ENCODE results near the gene BAIAP2. TPM values are rescaled to one million over a fixed set of nuclear protein-coding genes. Genes with fewer than 3 reads are reported as not detected.

BAIAP2 gene
- total RNA-seq, 2 donors from 2014 or later, result 8.0 to 11.5 TPM

DNA sequence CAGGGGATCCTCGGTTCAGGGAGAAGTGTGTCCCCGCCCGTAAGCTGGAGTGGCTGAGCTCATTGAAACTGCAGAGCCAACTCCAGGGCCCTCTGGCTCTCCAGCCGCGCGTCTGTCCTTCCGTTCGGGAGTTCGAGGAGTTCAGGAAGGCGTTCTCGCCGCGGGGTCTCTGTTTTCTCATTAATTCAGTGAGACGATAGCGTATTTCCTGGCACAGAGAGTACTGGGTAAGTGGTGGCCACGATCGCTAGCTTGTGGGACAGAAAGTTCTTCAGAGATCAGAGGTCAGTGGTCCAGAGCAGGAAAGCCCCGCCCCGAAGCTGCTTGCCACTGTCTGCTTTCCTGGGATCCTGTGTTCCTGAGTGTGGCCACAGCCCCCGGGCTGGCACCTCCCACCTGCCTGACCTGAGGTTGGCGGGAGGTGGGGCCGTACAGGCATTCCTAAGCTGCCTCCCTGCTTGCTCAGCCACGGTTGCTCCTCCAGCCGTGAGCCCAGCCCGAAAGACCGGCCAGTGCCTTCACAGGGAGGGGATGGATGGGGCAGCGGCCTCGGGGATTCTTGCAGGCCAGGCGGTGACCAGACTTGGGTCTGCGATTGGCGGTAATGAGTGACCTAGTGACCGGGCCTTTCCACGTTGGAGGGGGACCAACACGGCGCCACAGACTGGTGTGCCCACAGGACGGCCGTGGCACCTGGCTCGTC, 8.9 kb downstream of the BAIAP2 start:
- TF ChIP-seq, protein P1, sequence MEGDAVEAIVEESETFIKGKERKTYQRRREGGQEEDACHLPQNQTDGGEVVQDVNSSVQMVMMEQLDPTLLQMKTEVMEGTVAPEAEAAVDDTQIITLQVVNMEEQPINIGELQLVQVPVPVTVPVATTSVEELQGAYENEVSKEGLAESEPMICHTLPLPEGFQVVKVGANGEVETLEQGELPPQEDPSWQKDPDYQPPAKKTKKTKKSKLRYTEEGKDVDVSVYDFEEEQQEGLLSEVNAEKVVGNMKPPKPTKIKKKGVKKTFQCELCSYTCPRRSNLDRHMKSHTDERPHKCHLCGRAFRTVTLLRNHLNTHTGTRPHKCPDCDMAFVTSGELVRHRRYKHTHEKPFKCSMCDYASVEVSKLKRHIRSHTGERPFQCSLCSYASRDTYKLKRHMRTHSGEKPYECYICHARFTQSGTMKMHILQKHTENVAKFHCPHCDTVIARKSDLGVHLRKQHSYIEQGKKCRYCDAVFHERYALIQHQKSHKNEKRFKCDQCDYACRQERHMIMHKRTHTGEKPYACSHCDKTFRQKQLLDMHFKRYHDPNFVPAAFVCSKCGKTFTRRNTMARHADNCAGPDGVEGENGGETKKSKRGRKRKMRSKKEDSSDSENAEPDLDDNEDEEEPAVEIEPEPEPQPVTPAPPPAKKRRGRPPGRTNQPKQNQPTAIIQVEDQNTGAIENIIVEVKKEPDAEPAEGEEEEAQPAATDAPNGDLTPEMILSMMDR (IDR thresholded peaks at IDR 0.05), result no peak
- peak in 1 of 3 donors; percentile 23 for TF ChIP-seq POLR2A (IDR thresholded peaks at IDR 0.05)
- WGBS, 2 donors, result 74 to 93% methylated on average over 17 to 38 of the region's 38 CpGs
- Histone ChIP-seq H3K4me1 (peaks cover 39% of the 10 kb centered on the region), H3K9me3 (no peaks in the 10 kb centered on the region), H3K4me3 (no peak overlapping the region), H3K27me3 (no peaks in the 10 kb centered on the region), H3K36me3 (replicated peaks in 1 of 2; ENCODE audit: insufficient read depth in 1 of 2, low read depth in 2 of 2) (no peaks in the 10 kb centered on the region), H3K27ac (peak overlapping the region in 2 of 4 donors; percentile 76 to 77)
- intact Hi-C loops (cut with DNase I), result no loop called here
- DNase-seq, result peak in 3 of 4 donors; percentile 33 to 50 (median 48)
- ATAC-seq, result peak; percentile 53

DNA sequence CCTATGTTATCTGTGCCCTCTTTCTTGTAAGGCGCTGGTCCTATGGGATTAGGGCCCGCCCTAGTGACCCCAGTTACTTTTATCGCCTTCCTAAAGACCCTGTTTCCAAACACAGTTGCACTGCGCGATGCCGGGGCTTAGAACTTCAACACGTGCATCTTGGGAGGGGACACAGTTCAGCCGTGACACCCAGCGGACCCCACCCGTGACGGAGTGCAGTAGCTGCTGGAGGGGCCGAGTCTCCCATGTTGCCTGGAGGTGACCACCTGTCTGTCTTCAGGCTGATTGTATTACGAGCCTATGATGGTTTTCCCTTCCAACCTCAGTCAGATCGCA, 9.4 kb downstream of the BAIAP2 start:
- Histone ChIP-seq H3K36me3 (replicated peaks in 1 of 2; ENCODE audit: insufficient read depth in 1 of 2, low read depth in 2 of 2) (no peaks in the 10 kb centered on the region), H3K27ac (peak overlapping the region in 2 of 4 donors; percentile 76 to 77), H3K4me3 (no peak overlapping the region), H3K4me1 (peaks cover 34% of the 10 kb centered on the region), H3K27me3 (no peaks in the 10 kb centered on the region), H3K9me3 (no peaks in the 10 kb centered on the region)
- DNase-seq (no peak), ATAC-seq (no peak)
- TF ChIP-seq, protein P1 (IDR thresholded peaks at IDR 0.05), result no peak
- no peak for TF ChIP-seq POLR2A (IDR thresholded peaks at IDR 0.05)
- intact Hi-C loops (cut with DNase I), result no loop called here
- 71 to 88% methylated on average over 8 to 14 of the region's 14 CpGs for WGBS, 2 donors

DNA sequence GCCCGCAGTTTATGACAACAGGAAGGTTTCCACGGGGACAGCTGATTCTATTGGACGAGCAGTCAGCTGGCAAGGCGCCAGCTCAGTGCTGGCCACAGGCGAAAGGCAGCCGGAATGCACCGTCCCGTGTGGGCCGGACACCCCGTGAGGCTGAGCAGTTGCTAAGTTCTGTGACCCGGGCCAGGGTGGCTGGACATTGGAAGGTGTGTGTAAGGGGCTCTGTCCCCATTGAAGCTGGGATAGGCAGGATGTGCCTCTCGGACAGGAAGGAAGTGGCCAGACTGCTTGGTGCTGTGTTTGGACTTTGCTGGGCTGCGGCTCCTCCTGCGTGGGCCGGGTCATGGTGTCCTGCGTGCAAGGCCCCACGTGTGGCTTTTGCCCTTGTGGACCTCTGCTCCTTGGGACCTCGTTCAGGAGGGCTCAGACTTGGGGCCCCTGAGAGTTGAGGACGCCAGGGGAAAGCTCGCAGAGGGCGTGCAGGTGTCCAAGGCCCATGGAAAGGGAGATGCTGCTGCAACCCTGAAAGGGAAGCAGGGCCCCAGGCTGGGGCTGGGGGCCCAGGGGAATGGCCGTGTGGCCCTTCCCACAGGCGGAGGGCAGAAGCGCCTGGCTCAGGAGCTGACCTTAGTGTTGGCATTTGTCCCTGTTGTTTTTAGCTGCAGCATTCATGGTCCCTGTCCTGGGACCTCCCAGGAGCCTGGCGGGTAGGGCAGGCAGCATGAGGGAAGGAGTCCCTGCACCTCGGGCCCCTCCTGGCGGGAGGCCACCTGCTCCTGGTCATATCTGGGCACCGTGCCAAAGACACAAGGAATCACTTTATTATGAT, 10.0 kb downstream of the BAIAP2 start:
- peak; percentile 57 for ATAC-seq
- intact Hi-C loops (cut with DNase I), result no loop called here
- Histone ChIP-seq H3K27me3 (no peaks in the 10 kb centered on the region), H3K4me3 (no peak overlapping the region), H3K9me3 (no peaks in the 10 kb centered on the region), H3K4me1 (peaks cover 36% of the 10 kb centered on the region), H3K27ac (peak overlapping the region in 2 of 4 donors; percentile 76 to 77), H3K36me3 (replicated peaks in 1 of 2; ENCODE audit: insufficient read depth in 1 of 2, low read depth in 2 of 2) (no peaks in the 10 kb centered on the region)
- no peak for TF ChIP-seq POLR2A (IDR thresholded peaks at IDR 0.05)
- WGBS, 2 donors, result 48 to 61% methylated on average over 5 to 28 of the region's 28 CpGs
- DNase-seq, result peak; percentile 58 to 77 (median 70)

DNA sequence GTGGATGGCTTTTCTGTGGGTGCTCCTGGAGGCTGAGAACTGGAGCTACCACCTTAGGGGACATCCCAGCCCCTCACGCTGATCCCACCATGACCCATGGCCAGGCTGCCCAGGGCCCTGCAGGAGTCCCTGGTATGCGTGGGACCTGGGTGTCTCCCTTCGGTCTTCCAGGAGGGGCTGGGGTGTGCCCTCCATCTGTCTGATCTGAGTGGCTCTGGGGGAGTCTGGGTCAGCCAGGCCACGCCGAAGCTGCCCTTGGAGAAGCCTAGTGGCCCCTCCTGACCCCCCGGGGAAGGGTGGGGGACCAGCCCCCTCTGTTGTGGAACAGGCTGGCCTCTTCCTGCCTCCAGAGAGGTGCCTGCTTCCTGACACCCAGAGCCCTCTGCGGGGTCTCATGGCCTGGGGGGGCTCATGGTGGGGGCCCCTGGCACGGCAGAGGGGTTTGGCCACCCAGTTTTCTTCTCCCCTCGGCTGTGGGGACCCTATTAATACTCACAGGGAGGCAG, 10.7 kb downstream of the BAIAP2 start:
- Histone ChIP-seq H3K4me3 (no peak overlapping the region), H3K27me3 (no peaks in the 10 kb centered on the region), H3K27ac (peak overlapping the region in 2 of 4 donors; percentile 76 to 77), H3K9me3 (no peaks in the 10 kb centered on the region), H3K36me3 (replicated peaks in 1 of 2; ENCODE audit: insufficient read depth in 1 of 2, low read depth in 2 of 2) (no peaks in the 10 kb centered on the region), H3K4me1 (peaks cover 36% of the 10 kb centered on the region)
- ATAC-seq (no peak), DNase-seq (no peak)
- WGBS, 2 donors, result 67 to 90% methylated on average over 3 to 5 of the region's 9 CpGs
- no peak for TF ChIP-seq POLR2A (IDR thresholded peaks at IDR 0.05)
- TF ChIP-seq, protein P1 (IDR thresholded peaks at IDR 0.05), result no peak
- intact Hi-C loops (cut with DNase I), result no loop called here

DNA sequence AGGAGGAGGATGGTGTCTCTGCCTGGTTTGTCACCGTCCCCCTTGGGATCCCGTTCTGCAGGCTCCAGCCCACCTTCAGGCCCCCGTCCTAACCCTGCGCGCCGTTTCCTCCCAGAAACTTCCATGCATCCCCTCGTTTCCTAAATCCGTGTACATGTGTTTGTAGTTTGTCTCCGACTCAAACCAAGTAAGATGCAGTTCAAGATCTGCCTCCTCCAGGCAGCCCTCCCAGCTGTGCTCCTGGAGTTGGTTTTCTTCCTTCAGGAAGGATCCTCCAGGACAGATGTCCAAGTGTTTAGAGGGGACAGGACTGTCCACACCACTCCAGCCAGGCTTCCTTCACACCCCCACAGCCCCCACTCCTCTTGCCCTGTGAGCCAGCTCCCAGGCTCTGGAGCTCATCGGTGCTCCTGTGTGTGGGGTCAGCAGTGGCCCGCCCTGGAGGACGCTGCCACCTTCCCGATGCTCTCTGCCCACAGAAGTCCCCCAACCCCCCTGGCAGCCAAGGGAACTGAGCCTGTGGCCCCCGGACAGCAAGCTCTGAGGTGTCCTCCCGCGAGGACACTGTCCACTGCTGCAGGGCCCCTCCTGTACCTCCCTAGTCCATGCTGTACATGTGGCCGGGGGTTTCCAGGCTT, 11.3 kb downstream of the BAIAP2 start:
- Histone ChIP-seq H3K4me3 (no peak overlapping the region), H3K27ac (peak overlapping the region in 1 of 4 donors; percentile 0), H3K4me1 (peaks cover 31% of the 10 kb centered on the region), H3K9me3 (no peaks in the 10 kb centered on the region), H3K27me3 (no peaks in the 10 kb centered on the region), H3K36me3 (replicated peaks in 1 of 2; ENCODE audit: insufficient read depth in 1 of 2, low read depth in 2 of 2) (no peaks in the 10 kb centered on the region)
- no peak for DNase-seq
- ATAC-seq, result no peak
- TF ChIP-seq, protein P1 (IDR thresholded peaks at IDR 0.05), result no peak
- TF ChIP-seq POLR2A (IDR thresholded peaks at IDR 0.05), result no peak
- intact Hi-C loops (cut with DNase I), result no loop called here
- 79 to 86% methylated on average over 12 to 16 of the region's 17 CpGs for WGBS, 2 donors
